Measurements from ENCODE around the gene CEACAM18.
A peak's percentile ranks its signal among the peaks of the same experiment; 100 is the strongest.

Gene CEACAM18

GRCh38 chr19:51434456-51434855 lies 43.9 kb upstream of the CEACAM18 start:
- DNase-seq (ENCODE audit: low spot score): no peak
- Histone ChIP-seq H3K4ac (ENCODE audit: low read length) (no peak overlapping the region), H3K27me3 (ENCODE audit: control insufficient read depth in 3 of 3, insufficient read depth in 3 of 3, low read depth in 1 of 3, low read length in 3 of 3) (peaks cover 0 to 5% (median 2%) of the 10 kb centered on the region in 3 experiments), H3K4me1 (ENCODE audit: control insufficient read depth in 2 of 2, insufficient read depth in 1 of 2, low read depth in 1 of 2, low read length in 2 of 2) (no peaks in the 10 kb centered on the region), H2BK12ac (ENCODE audit: low read length) (no peak overlapping the region), H3K18ac (ENCODE audit: low read length) (no peak overlapping the region), H3K23ac (ENCODE audit: low read depth, low read length, poor library complexity) (no peak overlapping the region), H3K4me3 (ENCODE audit: low read length in 2 of 2) (no peak overlapping the region), H2BK15ac (ENCODE audit: low read length) (no peak overlapping the region), H2BK5ac (ENCODE audit: low read length) (no peak overlapping the region), H2AFZ (ENCODE audit: low read length) (no peak overlapping the region), H3K9ac (ENCODE audit: low read depth, low read length, poor library complexity) (no peak overlapping the region), H3K4me2 (ENCODE audit: insufficient read depth, low read length, poor library complexity, severe bottlenecking) (no peak overlapping the region), H3K14ac (ENCODE audit: low read length) (no peak overlapping the region), H3K36me3 (replicated peaks in 1 of 2; ENCODE audit: control insufficient read depth in 2 of 2, insufficient read depth in 2 of 2, low read length in 2 of 2) (no peaks in the 10 kb centered on the region), H3K27ac (replicated peaks; ENCODE audit: low read length) (no peak overlapping the region), H3K79me1 (ENCODE audit: low read depth, low read length) (no peaks in the 10 kb centered on the region), H2AK5ac (ENCODE audit: low read depth, low read length) (no peak overlapping the region), H2BK120ac (ENCODE audit: low read depth, low read length) (no peak overlapping the region), H4K8ac (ENCODE audit: low read depth, low read length) (no peak overlapping the region), H4K91ac (ENCODE audit: low read depth, low read length, poor library complexity) (no peak overlapping the region), H3K9me3 (replicated peaks in 1 of 2; ENCODE audit: control insufficient read depth in 2 of 2, insufficient read depth in 1 of 2, low read depth in 1 of 2, low read length in 2 of 2) (no peaks in the 10 kb centered on the region)
- WGBS, 2 donors (ENCODE audit: extremely low coverage in 2 of 2, insufficient read length in 2 of 2, insufficient replicate concordance in 1 of 2): no CpG with 5 or more reads among the region's 1 CpG

- Histone ChIP-seq H3K4me1 (ENCODE audit: control insufficient read depth in 2 of 2, insufficient read depth in 1 of 2, low read depth in 1 of 2, low read length in 2 of 2) (no peaks in the 10 kb centered on the region), H3K9me3 (replicated peaks in 1 of 2; ENCODE audit: control insufficient read depth in 2 of 2, insufficient read depth in 1 of 2, low read depth in 1 of 2, low read length in 2 of 2) (no peaks in the 10 kb centered on the region), H3K4me2 (ENCODE audit: insufficient read depth, low read length, poor library complexity, severe bottlenecking) (no peak overlapping the region), H3K23ac (ENCODE audit: low read depth, low read length, poor library complexity) (no peak overlapping the region), H2BK5ac (ENCODE audit: low read length) (no peak overlapping the region), H2BK120ac (ENCODE audit: low read depth, low read length) (no peak overlapping the region), H3K9ac (ENCODE audit: low read depth, low read length, poor library complexity) (no peak overlapping the region), H3K14ac (ENCODE audit: low read length) (no peak overlapping the region), H3K4ac (ENCODE audit: low read length) (no peak overlapping the region), H2AFZ (ENCODE audit: low read length) (no peak overlapping the region), H3K27me3 (ENCODE audit: control insufficient read depth in 3 of 3, insufficient read depth in 3 of 3, low read depth in 1 of 3, low read length in 3 of 3) (peaks cover 0 to 25% (median 2%) of the 10 kb centered on the region in 3 experiments), H3K79me1 (ENCODE audit: low read depth, low read length) (no peaks in the 10 kb centered on the region), H3K18ac (ENCODE audit: low read length) (peak overlapping the region; percentile 8), H2BK12ac (ENCODE audit: low read length) (no peak overlapping the region), H2BK15ac (ENCODE audit: low read length) (no peak overlapping the region), H3K36me3 (replicated peaks in 1 of 2; ENCODE audit: control insufficient read depth in 2 of 2, insufficient read depth in 2 of 2, low read length in 2 of 2) (no peaks in the 10 kb centered on the region), H4K91ac (ENCODE audit: low read depth, low read length, poor library complexity) (no peak overlapping the region), H4K8ac (ENCODE audit: low read depth, low read length) (no peak overlapping the region), H3K27ac (replicated peaks; ENCODE audit: low read length) (no peak overlapping the region), H2AK5ac (ENCODE audit: low read depth, low read length) (no peak overlapping the region), H3K4me3 (ENCODE audit: low read length in 2 of 2) (no peak overlapping the region)
- no CpG with 5 or more reads among the region's 5 CpGs for WGBS, 2 donors (ENCODE audit: extremely low coverage in 2 of 2, insufficient read length in 2 of 2, insufficient replicate concordance in 1 of 2)
- DNase-seq (ENCODE audit: low spot score): no peak
Observed at GRCh38 chr19:51439021-51439465, 39.3 kb upstream of the CEACAM18 start.

GRCh38 chr19:51440052-51440451 lies 38.3 kb upstream of the CEACAM18 start:
- no peaks in the 10 kb centered on the region for H3K36me3 ChIP-seq (replicated peaks in 1 of 2; ENCODE audit: control insufficient read depth in 2 of 2, insufficient read depth in 2 of 2, low read length in 2 of 2)
- no peak overlapping the region for H2AFZ ChIP-seq (ENCODE audit: low read length)
- no peaks in the 10 kb centered on the region for H3K4me1 ChIP-seq (ENCODE audit: control insufficient read depth in 2 of 2, insufficient read depth in 1 of 2, low read depth in 1 of 2, low read length in 2 of 2)
- no peak overlapping the region for H2BK15ac ChIP-seq (ENCODE audit: low read length)
- H2AK5ac ChIP-seq (ENCODE audit: low read depth, low read length): no peak overlapping the region
- WGBS, 2 donors (ENCODE audit: extremely low coverage in 2 of 2, insufficient read length in 2 of 2, insufficient replicate concordance in 1 of 2): no CpG with 5 or more reads among the region's 2 CpGs
- no peak overlapping the region for H3K18ac ChIP-seq (ENCODE audit: low read length)
- H2BK120ac ChIP-seq (ENCODE audit: low read depth, low read length): no peak overlapping the region
- H3K4ac ChIP-seq (ENCODE audit: low read length): no peak overlapping the region
- H2BK5ac ChIP-seq (ENCODE audit: low read length): no peak overlapping the region
- no peak overlapping the region for H3K14ac ChIP-seq (ENCODE audit: low read length)
- no peak for DNase-seq (ENCODE audit: low spot score)
- H3K79me1 ChIP-seq (ENCODE audit: low read depth, low read length): no peaks in the 10 kb centered on the region
- no peak overlapping the region for H3K4me3 ChIP-seq (ENCODE audit: low read length in 2 of 2)
- no peak overlapping the region for H3K4me2 ChIP-seq (ENCODE audit: insufficient read depth, low read length, poor library complexity, severe bottlenecking)
- no peak overlapping the region for H2BK12ac ChIP-seq (ENCODE audit: low read length)
- no peak overlapping the region for H3K9ac ChIP-seq (ENCODE audit: low read depth, low read length, poor library complexity)
- no peak overlapping the region for H3K27ac ChIP-seq (replicated peaks; ENCODE audit: low read length)
- no peak overlapping the region for H3K23ac ChIP-seq (ENCODE audit: low read depth, low read length, poor library complexity)
- peaks cover 0 to 25% (median 2%) of the 10 kb centered on the region in 3 experiments for H3K27me3 ChIP-seq (ENCODE audit: control insufficient read depth in 3 of 3, insufficient read depth in 3 of 3, low read depth in 1 of 3, low read length in 3 of 3)
- H4K8ac ChIP-seq (ENCODE audit: low read depth, low read length): no peak overlapping the region
- H4K91ac ChIP-seq (ENCODE audit: low read depth, low read length, poor library complexity): no peak overlapping the region
- no peaks in the 10 kb centered on the region for H3K9me3 ChIP-seq (replicated peaks in 1 of 2; ENCODE audit: control insufficient read depth in 2 of 2, insufficient read depth in 1 of 2, low read depth in 1 of 2, low read length in 2 of 2)

GRCh38 chr19:51440846-51441409 lies 37.4 kb upstream of the CEACAM18 start:
- no peak for DNase-seq (ENCODE audit: low spot score)
- Histone ChIP-seq H3K27me3 (ENCODE audit: control insufficient read depth in 3 of 3, insufficient read depth in 3 of 3, low read depth in 1 of 3, low read length in 3 of 3) (peaks cover 0 to 27% (median 2%) of the 10 kb centered on the region in 3 experiments), H3K9me3 (replicated peaks in 1 of 2; ENCODE audit: control insufficient read depth in 2 of 2, insufficient read depth in 1 of 2, low read depth in 1 of 2, low read length in 2 of 2) (peaks cover 0 to 1% of the 10 kb centered on the region in 2 donors), H3K9ac (ENCODE audit: low read depth, low read length, poor library complexity) (no peak overlapping the region), H3K4ac (ENCODE audit: low read length) (no peak overlapping the region), H2AK5ac (ENCODE audit: low read depth, low read length) (peak overlapping the region; percentile 73), H2BK12ac (ENCODE audit: low read length) (no peak overlapping the region), H2BK5ac (ENCODE audit: low read length) (no peak overlapping the region), H4K91ac (ENCODE audit: low read depth, low read length, poor library complexity) (no peak overlapping the region), H3K4me3 (ENCODE audit: low read length in 2 of 2) (no peak overlapping the region), H3K23ac (ENCODE audit: low read depth, low read length, poor library complexity) (peak overlapping the region; percentile 77), H3K79me1 (ENCODE audit: low read depth, low read length) (no peaks in the 10 kb centered on the region), H3K18ac (ENCODE audit: low read length) (no peak overlapping the region), H2BK15ac (ENCODE audit: low read length) (no peak overlapping the region), H3K4me1 (ENCODE audit: control insufficient read depth in 2 of 2, insufficient read depth in 1 of 2, low read depth in 1 of 2, low read length in 2 of 2) (no peaks in the 10 kb centered on the region), H3K4me2 (ENCODE audit: insufficient read depth, low read length, poor library complexity, severe bottlenecking) (no peak overlapping the region), H3K27ac (replicated peaks; ENCODE audit: low read length) (no peak overlapping the region), H4K8ac (ENCODE audit: low read depth, low read length) (no peak overlapping the region), H3K14ac (ENCODE audit: low read length) (no peak overlapping the region), H3K36me3 (replicated peaks in 1 of 2; ENCODE audit: control insufficient read depth in 2 of 2, insufficient read depth in 2 of 2, low read length in 2 of 2) (no peaks in the 10 kb centered on the region), H2BK120ac (ENCODE audit: low read depth, low read length) (no peak overlapping the region), H2AFZ (ENCODE audit: low read length) (no peak overlapping the region)
- WGBS, 2 donors (ENCODE audit: extremely low coverage in 2 of 2, insufficient read length in 2 of 2, insufficient replicate concordance in 1 of 2): no CpG with 5 or more reads among the region's 11 CpGs

Measured in neuronal stem cell (in vitro differentiated cells).